NCI-H2107 treated with DMSO at 0.1 percent for 48 hours (cell line): ENCODE measurements around the gene C1QTNF5.
A peak's percentile ranks its signal among the peaks of the same experiment; 100 is the strongest.

Source experiments
- DNase-seq: peaks from one replicate; lab custom pipeline; 2025; ENCODE audit not compliant: unreplicated experiment; lab: John Stamatoyannopoulos, UW

C1QTNF5 gene

GRCh38 chr11:119359365-119360214 is 18.9 kb upstream of the C1QTNF5 start:
- no peak for DNase-seq

- no peak for DNase-seq
Observed at GRCh38 chr11:119357074-119357473, 16.4 kb upstream of the C1QTNF5 start.

- peak; percentile 56 for DNase-seq
Observed at GRCh38 chr11:119356349-119357031, 15.8 kb upstream of the C1QTNF5 start.

- DNase-seq = no peak
Observed at GRCh38 chr11:119355091-119355843, 14.6 kb upstream of the C1QTNF5 start.

GRCh38 chr11:119352857-119353260 is 12.2 kb upstream of the C1QTNF5 start:
- peak; percentile 71 for DNase-seq

GRCh38 chr11:119351232-119351631 is 10.5 kb upstream of the C1QTNF5 start:
- no peak for DNase-seq

- no peak for DNase-seq
Observed at GRCh38 chr11:119350302-119350701, 9.6 kb upstream of the C1QTNF5 start.

- no peak for DNase-seq
Observed at GRCh38 chr11:119347940-119348605, 7.4 kb upstream of the C1QTNF5 start.

- no peak for DNase-seq
Observed at GRCh38 chr11:119347242-119347641, 6.6 kb upstream of the C1QTNF5 start.

- DNase-seq = no peak
Observed at GRCh38 chr11:119346605-119347004, 5.9 kb upstream of the C1QTNF5 start, which contains the start of gene MFRP. TSS of gene MFRP (minus strand) at chr11:119346705. CDS start at chr11:119346513, 192 bp downstream.

- DNase-seq = no peak
Observed at GRCh38 chr11:119345685-119346084, 5.0 kb upstream of the C1QTNF5 start.

GRCh38 chr11:119344291-119345010 is 3.8 kb upstream of the C1QTNF5 start:
- DNase-seq = no peak

- no peak for DNase-seq
Observed at GRCh38 chr11:119343726-119344125, 3.0 kb upstream of the C1QTNF5 start.

GRCh38 chr11:119342362-119343130 is 1.9 kb upstream of the C1QTNF5 start:
- DNase-seq = no peak

- no peak for DNase-seq
Observed at GRCh38 chr11:119342023-119342300, 1.3 kb upstream of the C1QTNF5 start.

GRCh38 chr11:119341222-119342022 is 739 bp upstream of the C1QTNF5 start:
- DNase-seq = no peak

GRCh38 chr11:119339589-119340334 is 921 bp downstream of the C1QTNF5 start:
- no peak for DNase-seq

- no peak for DNase-seq
Observed at GRCh38 chr11:119338965-119339588, 1.6 kb downstream of the C1QTNF5 start.
